ENCODE results near the gene RUSC1.
"Not testable (repeated sequence)": the region's sequence is repeated elsewhere in the genome, so short reads cannot be mapped to it uniquely, and the experiment has no call there.

Gene RUSC1

GRCh38 chr1:155321639-155322503 is 1.2 kb downstream of the RUSC1 start:
- DNase-seq = peak in 2 of 56 donors; percentile 37 to 47

DNA sequence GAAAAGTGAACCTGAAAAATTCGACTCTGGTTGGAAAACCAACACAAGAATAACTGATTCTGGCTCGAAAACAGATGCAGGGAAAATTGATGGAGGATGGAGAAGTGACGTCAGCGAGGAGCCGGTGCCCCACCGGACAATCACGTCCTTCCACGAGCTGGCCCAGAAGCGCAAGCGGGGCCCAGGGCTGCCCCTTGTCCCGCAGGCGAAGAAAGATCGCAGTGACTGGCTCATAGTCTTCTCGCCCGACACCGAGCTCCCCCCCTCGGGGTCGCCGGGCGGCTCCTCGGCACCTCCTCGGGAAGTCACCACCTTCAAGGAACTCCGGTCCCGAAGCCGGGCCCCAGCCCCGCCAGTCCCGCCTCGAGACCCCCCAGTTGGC is 1.9 kb downstream of the RUSC1 start:
- peak in 7 of 56 donors; percentile 37 to 55 (median 43) for DNase-seq

- DNase-seq = peak in 54 of 56 donors; percentile 39 to 90 (median 74)
These were observed 2.4 kb downstream of the RUSC1 start for GRCh38 chr1:155322953-155323728.

DNA sequence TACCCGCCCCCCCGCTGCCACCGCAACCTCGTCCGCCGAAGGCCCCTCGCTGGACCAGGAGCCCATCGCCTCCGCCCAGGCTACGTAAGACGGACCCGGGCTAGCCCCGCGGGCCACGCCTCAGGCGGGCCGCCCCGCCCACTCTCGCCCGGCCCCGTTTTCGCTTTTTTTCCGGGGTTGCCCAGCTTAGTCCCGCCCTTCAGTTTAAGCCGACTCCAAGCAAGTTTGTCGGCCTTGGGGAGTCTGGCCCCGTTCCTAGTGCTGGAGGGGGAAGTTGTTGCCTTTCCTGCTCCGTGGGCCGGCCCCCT is 3.0 kb downstream of the RUSC1 start:
- peak in 49 of 56 donors; percentile 38 to 84 (median 70) for DNase-seq

DNA sequence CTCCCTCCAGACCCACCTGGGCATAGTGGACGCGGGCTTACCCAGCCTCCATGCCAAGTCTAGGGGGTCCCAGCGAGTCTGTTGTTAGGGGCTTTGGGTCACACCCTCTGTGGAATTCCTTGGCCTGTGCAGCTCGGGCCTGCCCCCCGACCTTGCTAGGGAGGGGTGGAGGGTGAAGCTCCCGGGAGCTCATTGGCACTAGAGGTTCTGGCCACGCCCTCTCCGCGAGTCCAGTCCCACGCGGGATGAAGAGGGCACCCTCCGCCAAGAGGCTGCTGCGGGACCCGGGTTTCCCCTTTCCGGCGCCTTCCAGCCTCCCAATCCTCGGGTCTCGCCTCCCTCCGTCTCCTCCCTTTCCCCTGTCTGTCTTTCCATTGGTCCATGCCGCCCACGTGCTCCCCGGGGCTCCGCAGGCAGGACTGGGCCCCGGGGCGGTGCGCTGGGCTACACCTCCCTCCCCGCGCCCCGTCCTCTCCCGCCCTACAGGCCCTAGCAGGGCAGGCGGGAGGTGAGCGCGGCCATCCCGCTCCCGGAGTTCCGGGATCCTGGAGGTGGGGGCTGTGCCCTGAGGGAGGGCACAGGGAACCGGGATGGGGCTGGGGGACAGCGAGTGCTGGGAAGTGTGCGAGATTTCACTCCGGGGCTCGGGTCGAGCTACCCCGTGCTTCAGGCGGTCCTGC is 3.5 kb downstream of the RUSC1 start:
- DNase-seq = peak; percentile 54 to 96 (median 90)

GRCh38 chr1:155324717-155325602 is 4.3 kb downstream of the RUSC1 start:
- DNase-seq = peak in 6 of 56 donors; percentile 14 to 54 (median 37)

DNA sequence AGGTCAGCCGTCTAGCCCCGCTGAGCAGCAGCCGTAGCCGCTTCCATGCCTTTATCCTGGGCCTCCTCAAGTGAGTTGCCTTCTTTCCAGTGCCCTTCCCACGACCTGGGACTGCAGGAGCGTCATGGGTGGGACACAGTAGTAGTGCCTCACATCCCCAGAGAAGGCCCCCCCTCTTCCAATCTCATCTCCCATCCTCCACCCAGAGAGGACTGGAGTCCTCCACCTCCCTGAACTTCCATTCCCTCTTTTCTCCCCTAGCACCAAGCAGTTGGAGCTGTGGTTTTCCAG is 4.9 kb downstream of the RUSC1 start:
- no peak for DNase-seq

DNA sequence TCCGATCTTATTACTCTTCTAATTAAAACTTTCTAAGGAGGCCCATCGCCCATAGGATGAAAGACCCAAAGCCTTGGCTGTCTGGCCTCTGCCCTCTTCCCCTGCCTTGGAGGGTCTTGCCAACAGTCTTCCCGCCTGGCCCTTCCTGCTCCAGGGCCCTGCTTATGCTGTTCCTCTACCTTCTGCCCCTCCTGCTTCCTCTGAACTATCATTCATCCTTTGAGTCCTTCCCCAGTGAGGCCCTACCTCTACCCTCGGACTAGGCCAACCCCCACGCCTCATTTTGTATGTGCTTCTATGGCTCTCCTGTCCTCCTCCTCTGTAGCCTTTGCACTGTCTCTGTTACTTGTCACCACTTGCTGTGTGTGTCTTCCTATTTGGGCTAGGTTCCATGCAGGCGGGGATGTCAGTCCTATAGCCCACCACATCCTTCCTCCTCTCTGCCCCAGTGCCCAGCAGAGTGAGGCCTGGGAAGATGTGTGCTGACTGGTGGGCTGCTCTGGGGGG is 5.4 kb downstream of the RUSC1 start:
- no peak for DNase-seq

- no peak for DNase-seq
These were observed 5.9 kb downstream of the RUSC1 start for GRCh38 chr1:155326631-155327037.

- no peak for DNase-seq
These were observed 7.3 kb downstream of the RUSC1 start for GRCh38 chr1:155327981-155328380.

- not testable (repeated sequence) for DNase-seq
These were observed 8.2 kb downstream of the RUSC1 start for GRCh38 chr1:155328856-155329255.

- DNase-seq = no peak
These were observed 9.4 kb downstream of the RUSC1 start for GRCh38 chr1:155329980-155330598.

DNA sequence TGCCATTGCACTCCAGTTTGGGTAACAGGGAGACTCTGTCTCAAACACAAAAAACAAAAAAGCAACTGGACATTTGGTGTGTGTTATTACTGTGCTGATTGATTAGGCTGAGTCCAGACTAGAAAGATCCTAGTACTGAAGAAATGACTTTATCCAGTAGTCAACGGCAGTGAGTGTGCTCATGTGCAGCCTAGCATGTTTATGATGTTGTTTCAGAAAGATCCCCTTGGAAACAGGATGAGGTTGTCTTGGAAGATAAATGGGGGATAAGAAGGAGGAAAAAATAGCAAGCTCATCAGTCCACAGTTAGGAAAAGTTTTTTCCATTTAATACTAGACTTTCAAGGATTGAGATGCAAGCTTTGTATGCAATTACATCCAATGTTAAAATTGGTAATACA is 14.3 kb downstream of the RUSC1 start:
- no peak for DNase-seq

DNA sequence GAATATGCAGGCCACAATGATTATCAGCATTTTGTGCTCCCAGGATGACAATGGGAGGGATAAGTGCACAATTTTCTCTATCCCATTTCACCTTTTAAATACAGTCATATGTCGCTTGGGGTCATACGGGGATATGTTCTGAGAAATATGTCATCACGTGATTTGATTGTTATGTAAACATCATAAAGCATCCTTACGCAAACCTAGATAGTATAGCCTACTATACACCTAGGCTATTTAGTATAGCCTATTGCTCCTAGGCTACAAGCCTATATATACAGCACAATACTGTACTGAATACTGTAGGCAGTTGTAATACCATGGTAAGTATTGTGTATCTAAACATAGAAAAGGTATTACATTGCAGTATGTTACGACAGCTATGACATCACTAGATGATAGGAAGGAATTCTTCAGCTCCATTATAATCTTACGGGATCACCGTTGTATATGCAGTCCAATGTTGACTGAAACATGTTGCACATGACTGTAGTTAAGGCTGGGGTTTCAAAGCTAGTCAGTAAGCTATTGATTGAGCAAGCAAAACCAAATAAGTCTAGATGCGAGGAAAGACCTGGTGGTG is 18.9 kb downstream of the RUSC1 start:
- DNase-seq = no peak

GRCh38 chr1:155342842-155343241 is 22.1 kb downstream of the RUSC1 start:
- DNase-seq = no peak

GRCh38 chr1:155352631-155353030 is 31.9 kb downstream of the RUSC1 start:
- DNase-seq = no peak

DNA sequence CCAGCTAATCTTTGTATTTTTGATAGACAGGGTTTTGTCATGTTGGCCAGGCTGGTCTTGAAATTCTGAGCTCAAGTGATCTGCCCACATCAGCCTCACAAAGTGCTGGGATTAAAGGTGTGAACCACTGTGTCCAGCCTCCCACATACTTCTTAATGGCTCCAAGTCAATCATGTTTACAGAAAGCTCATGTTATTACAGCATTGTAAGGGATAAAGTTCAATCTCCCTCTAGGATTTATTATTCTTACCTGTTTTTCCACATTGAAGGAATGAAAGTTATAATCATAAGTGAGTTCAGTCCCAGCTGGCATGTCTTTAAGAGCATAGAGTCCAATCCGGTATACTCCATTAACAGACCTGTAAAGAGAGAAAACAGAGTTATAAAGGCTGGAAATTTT is 39.4 kb downstream of the RUSC1 start:
- DNase-seq = no peak

DNA sequence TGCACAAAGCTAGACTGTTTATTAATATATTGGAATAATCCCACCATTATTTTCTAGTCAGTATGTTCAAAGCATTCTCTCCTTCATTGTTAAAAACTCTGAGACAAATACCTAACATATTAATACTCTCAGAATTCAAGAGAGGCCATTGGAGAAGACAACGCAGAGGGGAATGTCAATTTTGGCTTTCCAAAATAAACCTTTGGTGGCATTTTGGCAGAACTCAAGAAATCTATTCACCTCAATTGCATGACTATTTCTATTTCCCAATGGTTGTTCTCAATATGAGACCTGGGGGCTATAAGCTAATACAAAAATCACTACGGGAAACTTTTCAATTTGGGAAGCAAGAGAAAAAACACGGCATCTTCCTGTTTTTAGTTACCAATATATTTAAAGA is 58.5 kb downstream of the RUSC1 start:
- DNase-seq = no peak

DNA sequence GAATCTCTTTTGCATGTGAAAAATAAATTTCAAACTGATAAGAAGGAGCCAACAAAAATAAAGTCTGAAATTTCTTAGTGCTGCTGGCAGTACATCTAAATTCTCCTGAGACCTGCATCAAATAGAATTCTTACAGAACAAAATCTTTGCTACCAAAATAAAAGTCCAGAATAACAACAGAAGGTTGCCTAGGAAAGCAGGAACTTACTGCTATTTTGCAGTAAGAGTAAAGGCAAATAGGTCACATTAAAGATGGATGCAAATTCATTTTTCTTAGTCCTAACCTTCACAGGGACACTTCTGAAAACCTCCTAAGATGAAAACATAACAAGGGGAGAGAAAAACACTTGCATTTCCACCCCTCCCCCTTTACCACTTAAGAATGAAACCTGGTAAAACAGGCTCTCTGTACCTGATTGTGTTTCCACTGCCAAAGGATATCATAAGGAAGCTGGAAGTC is 59.0 kb downstream of the RUSC1 start:
- DNase-seq = no peak

Measured in nucleus accumbens (tissue), 56 donors.